ENCODE results near the gene ERI2. TPM values are rescaled to one million over a fixed set of nuclear protein-coding genes. Genes with fewer than 3 reads are reported as not detected.

The ERI2 gene
- total RNA-seq, 4 donors from 2014 or later = 14.7 to 61.0 (median 21.6) TPM

DNA sequence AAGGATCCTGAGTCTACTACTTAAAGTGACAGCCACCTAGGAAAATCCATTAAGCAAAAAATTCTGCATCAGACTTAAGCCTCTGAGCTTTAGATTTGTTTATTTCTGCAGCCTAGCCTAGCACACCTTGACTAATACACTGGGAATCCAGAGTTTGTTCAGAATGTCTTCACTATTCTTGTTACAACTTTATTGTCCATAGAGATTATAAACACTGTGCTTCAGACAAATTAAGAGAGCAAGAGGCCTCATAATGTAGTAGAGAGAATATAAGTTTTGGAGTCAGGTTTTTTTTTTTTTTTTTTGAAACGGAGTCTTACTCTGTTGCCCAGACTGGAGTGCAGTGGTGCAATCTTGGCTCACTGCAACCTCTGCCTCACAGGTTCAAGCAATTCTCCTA is 55.7 kb downstream of the ERI2 start:
- TF ChIP-seq, protein P1, sequence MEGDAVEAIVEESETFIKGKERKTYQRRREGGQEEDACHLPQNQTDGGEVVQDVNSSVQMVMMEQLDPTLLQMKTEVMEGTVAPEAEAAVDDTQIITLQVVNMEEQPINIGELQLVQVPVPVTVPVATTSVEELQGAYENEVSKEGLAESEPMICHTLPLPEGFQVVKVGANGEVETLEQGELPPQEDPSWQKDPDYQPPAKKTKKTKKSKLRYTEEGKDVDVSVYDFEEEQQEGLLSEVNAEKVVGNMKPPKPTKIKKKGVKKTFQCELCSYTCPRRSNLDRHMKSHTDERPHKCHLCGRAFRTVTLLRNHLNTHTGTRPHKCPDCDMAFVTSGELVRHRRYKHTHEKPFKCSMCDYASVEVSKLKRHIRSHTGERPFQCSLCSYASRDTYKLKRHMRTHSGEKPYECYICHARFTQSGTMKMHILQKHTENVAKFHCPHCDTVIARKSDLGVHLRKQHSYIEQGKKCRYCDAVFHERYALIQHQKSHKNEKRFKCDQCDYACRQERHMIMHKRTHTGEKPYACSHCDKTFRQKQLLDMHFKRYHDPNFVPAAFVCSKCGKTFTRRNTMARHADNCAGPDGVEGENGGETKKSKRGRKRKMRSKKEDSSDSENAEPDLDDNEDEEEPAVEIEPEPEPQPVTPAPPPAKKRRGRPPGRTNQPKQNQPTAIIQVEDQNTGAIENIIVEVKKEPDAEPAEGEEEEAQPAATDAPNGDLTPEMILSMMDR (IDR thresholded peaks at IDR 0.05; ENCODE audit: low read depth) = no peak

DNA sequence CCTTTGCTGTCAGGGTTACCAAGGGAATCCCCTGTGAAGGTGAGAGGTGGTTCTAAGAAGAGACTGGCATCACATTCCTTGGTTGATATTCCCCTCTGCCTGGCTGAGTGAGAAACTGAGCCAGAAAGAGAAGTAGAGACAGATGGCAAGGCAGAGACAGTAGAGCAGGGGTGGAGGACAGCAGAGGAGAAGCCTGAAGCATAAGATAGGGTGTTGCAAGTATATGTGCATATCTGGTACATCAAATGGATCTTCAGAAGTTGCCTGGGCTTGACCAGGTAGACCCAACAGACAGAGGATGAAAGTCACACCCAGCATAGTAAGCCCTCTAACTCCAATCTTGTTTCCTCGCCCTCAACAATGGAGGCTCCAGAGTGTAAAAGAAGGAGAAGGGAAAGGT is 56.8 kb downstream of the ERI2 start:
- TF ChIP-seq, protein P1 (IDR thresholded peaks at IDR 0.05; ENCODE audit: low read depth) = no peak

DNA sequence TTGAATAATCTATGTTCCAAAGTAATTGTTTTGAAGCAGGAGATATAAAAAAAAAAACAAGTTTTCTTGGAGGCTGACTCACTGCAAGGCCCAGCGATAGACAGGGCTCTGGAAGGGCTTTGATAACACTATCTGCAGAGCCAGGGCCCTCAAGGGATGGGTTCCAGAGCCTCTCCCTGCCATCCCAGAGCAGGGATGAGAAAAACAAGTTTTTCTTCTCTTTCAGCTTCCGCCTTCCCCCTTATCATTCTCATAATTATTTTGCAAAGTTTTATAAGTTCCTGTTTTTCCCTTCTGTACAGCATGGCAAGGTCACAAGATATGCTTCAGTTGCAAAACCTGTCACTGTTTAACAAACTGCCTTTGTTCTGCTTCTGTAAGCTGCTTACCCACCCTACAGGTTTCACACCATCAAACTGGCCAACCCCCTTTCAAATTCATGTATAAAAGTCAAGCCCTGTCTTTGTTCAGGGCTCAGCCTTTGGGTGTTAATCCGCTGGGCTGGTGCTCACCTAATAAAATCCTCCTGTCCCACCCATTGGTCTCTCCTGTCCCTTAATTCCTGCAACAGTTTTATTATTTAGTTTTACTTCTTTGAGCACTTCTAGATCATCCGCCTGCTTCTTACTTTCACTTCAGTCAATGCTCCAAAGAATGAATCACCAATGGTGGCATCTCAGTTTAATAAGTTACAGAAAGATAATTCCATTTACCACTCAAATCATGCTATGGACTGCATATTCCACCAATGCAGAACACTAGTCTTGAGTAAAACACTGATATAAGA is 59.0 kb downstream of the ERI2 start:
- TF ChIP-seq, protein P1 (IDR thresholded peaks at IDR 0.05; ENCODE audit: low read depth) = no peak

DNA sequence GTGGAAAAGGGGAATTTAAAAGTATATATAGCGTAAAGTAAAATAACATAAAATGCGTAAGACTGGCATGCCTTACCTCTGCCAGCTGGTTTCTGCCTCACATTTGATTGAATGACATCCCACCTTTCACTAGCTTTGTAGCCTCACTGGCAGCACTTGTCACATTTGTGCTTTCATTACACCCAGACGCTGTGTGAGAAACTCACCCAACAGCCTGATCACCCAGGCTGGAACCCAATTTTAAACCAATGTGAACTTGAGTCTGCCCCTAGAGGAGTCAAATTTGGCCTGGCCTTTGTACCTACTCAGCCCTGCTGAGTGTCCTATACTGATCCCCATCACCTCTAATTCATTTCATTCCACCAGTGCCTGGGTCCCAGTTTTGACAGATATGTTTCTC is 59.8 kb downstream of the ERI2 start:
- TF ChIP-seq, protein P1 (IDR thresholded peaks at IDR 0.05; ENCODE audit: low read depth) = no peak

Small RNA genes within 50 kb of the gene (small RNA-seq; reads per million reads assigned to genes)
- not detected for gene RF00618
- gene RNU6-944P = not detected

Other genes with a start within 250 kb of the ERI2 start
- not detected for gene ACSM2B, start 230.1 kb downstream of the ERI2 start, total RNA-seq
- gene ACSM1, start 108.8 kb downstream of the ERI2 start, total RNA-seq = under 1 TPM in 1 of 4 donors, not detected in 3; 0.98 TPM
- gene THUMPD1, start 64.7 kb downstream of the ERI2 start, total RNA-seq = 10 to 100 TPM; 36.9 to 65.1 (median 55.2) TPM
- gene ACSM3, start 42.5 kb downstream of the ERI2 start, total RNA-seq = 1 to 10 TPM in 3 of 4 donors, under 1 TPM in 1; 0.66 to 4.4 (median 1.6) TPM
- 1 to 10 TPM; 3.6 to 6.5 (median 5.3) TPM for gene REXO5, start 55 bp upstream of the ERI2 start, total RNA-seq
- 10 to 100 TPM; 34.8 to 68.6 (median 43.8) TPM for gene DCUN1D3, start 93.9 kb upstream of the ERI2 start, total RNA-seq
- gene LYRM1, start 94.3 kb upstream of the ERI2 start, total RNA-seq = 100 to 1,000 TPM in 1 of 4 donors, 10 to 100 TPM in 3; 37.1 to 106 (median 61.9) TPM